Measurements from ENCODE around the gene PPP5C. TPM values are rescaled to one million over a fixed set of nuclear protein-coding genes. Genes with fewer than 3 reads are reported as not detected.
"Not testable (repeated sequence)": the region's sequence is repeated elsewhere in the genome, so short reads cannot be mapped to it uniquely, and the experiment has no call there.

PPP5C gene
- total and polyA plus RNA-seq, 7 donors = 27.6 to 62.3 (median 43.9) TPM

- Histone ChIP-seq H3K36me3 (peaks cover 25 to 98% (median 75%) of the 10 kb centered on the region in 4 donors), H3K27ac (peak overlapping the region in 1 of 4 donors; percentile 60), H3K4me3 (no peak overlapping the region), H3K27me3 (no peaks in the 10 kb centered on the region), H3K4me1 (peaks cover 0 to 8% (median 7%) of the 10 kb centered on the region in 4 donors), H3K9me3 (no peaks in the 10 kb centered on the region)
- intact Hi-C loops (cut with DNase I) = no loop called here
- WGBS, 2 donors = 92 to 96% methylated on average over 5 of the region's 5 CpGs
- TF ChIP-seq EP300 (IDR thresholded peaks at IDR 0.05) (no peak), POLR2A (IDR thresholded peaks at IDR 0.05) (no peak), POLR2AphosphoS5 (IDR thresholded peaks at IDR 0.05) (no peak)
- TF ChIP-seq, protein P1, sequence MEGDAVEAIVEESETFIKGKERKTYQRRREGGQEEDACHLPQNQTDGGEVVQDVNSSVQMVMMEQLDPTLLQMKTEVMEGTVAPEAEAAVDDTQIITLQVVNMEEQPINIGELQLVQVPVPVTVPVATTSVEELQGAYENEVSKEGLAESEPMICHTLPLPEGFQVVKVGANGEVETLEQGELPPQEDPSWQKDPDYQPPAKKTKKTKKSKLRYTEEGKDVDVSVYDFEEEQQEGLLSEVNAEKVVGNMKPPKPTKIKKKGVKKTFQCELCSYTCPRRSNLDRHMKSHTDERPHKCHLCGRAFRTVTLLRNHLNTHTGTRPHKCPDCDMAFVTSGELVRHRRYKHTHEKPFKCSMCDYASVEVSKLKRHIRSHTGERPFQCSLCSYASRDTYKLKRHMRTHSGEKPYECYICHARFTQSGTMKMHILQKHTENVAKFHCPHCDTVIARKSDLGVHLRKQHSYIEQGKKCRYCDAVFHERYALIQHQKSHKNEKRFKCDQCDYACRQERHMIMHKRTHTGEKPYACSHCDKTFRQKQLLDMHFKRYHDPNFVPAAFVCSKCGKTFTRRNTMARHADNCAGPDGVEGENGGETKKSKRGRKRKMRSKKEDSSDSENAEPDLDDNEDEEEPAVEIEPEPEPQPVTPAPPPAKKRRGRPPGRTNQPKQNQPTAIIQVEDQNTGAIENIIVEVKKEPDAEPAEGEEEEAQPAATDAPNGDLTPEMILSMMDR (IDR thresholded peaks at IDR 0.05) = no peak
- DNase-seq = no peak
Observed at GRCh38 chr19:46320559-46320958, 26.3 kb upstream of the PPP5C start.

DNA sequence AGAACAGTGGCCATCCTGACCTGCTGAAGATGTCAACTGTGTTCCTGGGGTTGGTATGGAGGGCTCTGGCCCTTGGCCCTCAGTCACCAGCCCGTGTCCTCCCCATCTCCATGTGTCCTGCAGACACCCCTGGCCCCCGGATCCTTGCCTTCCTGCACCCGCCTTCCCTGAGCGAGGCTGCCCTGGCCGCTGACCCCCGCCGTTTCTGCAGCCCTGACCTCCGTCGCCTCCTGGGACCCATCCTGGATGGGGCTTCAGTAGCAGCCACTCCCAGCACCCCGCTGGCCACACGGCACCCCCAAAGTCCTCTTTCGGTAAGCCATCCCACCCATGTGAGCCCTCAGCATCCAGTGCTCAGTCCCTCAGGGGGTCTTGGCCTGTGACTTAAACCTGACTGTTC lies 25.2 kb upstream of the PPP5C start:
- intact Hi-C loops (cut with DNase I) = no loop called here
- WGBS, 2 donors = 94 to 97% methylated on average over 12 of the region's 12 CpGs
- DNase-seq = no peak
- peaks cover 0 to 5% (median 0%) of the 10 kb centered on the region in 4 donors for H3K9me3 ChIP-seq
- peaks cover 0 to 8% (median 7%) of the 10 kb centered on the region in 4 donors for H3K4me1 ChIP-seq
- H3K4me3 ChIP-seq = no peak overlapping the region
- TF ChIP-seq EP300 (IDR thresholded peaks at IDR 0.05) (no peak), POLR2AphosphoS5 (IDR thresholded peaks at IDR 0.05) (peak in 2 of 4 donors; percentile 26 to 59)
- no peak overlapping the region for H3K27ac ChIP-seq
- H3K36me3 ChIP-seq = peaks cover 36 to 98% (median 82%) of the 10 kb centered on the region in 4 donors
- H3K27me3 ChIP-seq = no peaks in the 10 kb centered on the region

- H3K36me3 ChIP-seq = peaks cover 47 to 98% (median 89%) of the 10 kb centered on the region in 4 donors
- intact Hi-C loops (cut with DNase I); H3K4me1 ChIP-seq; H3K27me3 ChIP-seq; H3K4me3 ChIP-seq; H3K27ac ChIP-seq; H3K9me3 ChIP-seq; DNase-seq: not testable (repeated sequence)
- WGBS, 2 donors = 48 to 83% methylated on average over 9 of the region's 9 CpGs
Observed at GRCh38 chr19:46323227-46323626, 23.7 kb upstream of the PPP5C start.

DNA sequence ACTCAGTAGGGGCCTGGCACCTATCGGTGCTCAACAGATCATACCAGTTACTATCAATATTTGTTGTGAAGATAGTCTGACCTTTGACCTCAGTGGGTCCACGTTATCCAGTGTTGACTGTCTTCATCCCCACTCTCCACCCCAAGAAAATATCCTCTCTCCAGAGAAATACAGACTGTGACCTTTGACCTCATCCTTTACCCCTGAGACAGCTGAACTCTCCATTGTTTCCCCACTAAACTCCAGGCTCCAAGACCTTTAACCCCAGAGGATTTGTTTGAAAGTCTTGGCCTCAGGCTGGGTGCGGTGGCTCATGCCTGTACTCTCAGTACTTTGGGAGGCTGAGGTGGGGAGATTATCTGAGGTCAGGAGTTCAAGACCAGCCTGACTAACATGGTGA lies 22.6 kb upstream of the PPP5C start:
- Histone ChIP-seq H3K27me3 (no peaks in the 10 kb centered on the region), H3K9me3 (peaks cover 0 to 10% (median 2%) of the 10 kb centered on the region in 4 donors), H3K4me3 (no peak overlapping the region), H3K4me1 (no peaks in the 10 kb centered on the region), H3K27ac (no peak overlapping the region), H3K36me3 (peaks cover 57 to 100% (median 93%) of the 10 kb centered on the region in 4 donors)
- 64 to 73% methylated on average over 3 of the region's 3 CpGs for WGBS, 2 donors
- intact Hi-C loops (cut with DNase I) = no loop called here
- TF ChIP-seq POLR2AphosphoS5 (IDR thresholded peaks at IDR 0.05) (peak in 1 of 4 donors; percentile 45), EP300 (IDR thresholded peaks at IDR 0.05) (no peak), POLR2A (IDR thresholded peaks at IDR 0.05) (no peak)
- TF ChIP-seq, protein P1 (IDR thresholded peaks at IDR 0.05) = no peak
- DNase-seq = no peak

DNA sequence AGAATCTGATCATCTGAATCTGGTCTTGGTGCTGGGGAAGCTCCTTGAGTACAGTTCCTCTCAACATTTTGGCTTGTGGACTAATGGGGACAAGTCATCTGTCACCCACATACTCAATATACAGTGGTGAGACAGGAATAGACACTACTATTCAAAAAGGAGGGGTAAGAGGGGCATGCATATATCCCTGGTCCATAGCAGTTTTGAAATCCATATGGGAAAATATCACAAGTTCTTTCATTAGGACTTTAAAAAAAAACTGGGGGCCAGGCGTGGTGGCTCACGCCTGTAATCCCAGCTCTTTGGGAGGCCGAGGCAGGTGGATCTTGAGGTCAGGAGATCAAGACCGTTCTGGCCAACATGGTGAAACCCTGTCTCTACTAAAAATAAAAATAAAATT lies 20.3 kb upstream of the PPP5C start:
- Histone ChIP-seq H3K9me3 (peaks cover 0 to 10% (median 2%) of the 10 kb centered on the region in 4 donors), H3K27me3 (no peaks in the 10 kb centered on the region), H3K27ac (no peak overlapping the region), H3K4me1 (no peaks in the 10 kb centered on the region), H3K4me3 (no peak overlapping the region), H3K36me3 (peaks cover 63 to 100% (median 93%) of the 10 kb centered on the region in 4 donors)
- 93 to 96% methylated on average over 4 of the region's 4 CpGs for WGBS, 2 donors
- DNase-seq = no peak
- intact Hi-C loops (cut with DNase I) = no loop called here
- TF ChIP-seq POLR2AphosphoS5 (IDR thresholded peaks at IDR 0.05) (no peak), POLR2A (IDR thresholded peaks at IDR 0.05) (no peak), EP300 (IDR thresholded peaks at IDR 0.05) (no peak)
- TF ChIP-seq, protein P1 (IDR thresholded peaks at IDR 0.05) = no peak

DNA sequence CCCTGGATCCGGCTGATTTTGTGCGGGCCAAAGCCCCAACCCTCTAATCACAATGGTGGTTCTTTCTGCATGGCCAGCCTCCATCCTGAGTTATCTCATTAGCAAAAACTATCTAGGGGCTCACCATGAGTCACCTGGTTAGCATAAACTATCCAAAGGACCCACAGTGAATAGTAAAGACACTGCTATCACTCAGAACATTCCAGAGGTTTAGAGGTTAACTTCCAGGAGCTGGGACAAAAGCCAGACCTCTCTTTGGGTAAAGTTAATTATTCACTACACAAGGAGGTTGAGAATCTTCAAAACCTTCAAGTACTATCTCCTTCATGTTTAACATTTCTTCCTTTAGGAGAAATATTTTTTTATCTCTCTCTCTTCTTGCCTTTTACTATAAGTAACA lies 18.8 kb upstream of the PPP5C start:
- TF ChIP-seq, protein P1 (IDR thresholded peaks at IDR 0.05) = no peak
- no peak for TF ChIP-seq POLR2AphosphoS5 (IDR thresholded peaks at IDR 0.05)
- TF ChIP-seq POLR2A (IDR thresholded peaks at IDR 0.05) = no peak
- TF ChIP-seq EP300 (IDR thresholded peaks at IDR 0.05) = no peak
- intact Hi-C loops (cut with DNase I) = no loop called here
- no peak for DNase-seq
- Histone ChIP-seq H3K27ac (no peak overlapping the region), H3K4me3 (no peak overlapping the region), H3K9me3 (peaks cover 0 to 10% (median 2%) of the 10 kb centered on the region in 4 donors), H3K27me3 (no peaks in the 10 kb centered on the region), H3K36me3 (peaks cover 61 to 100% (median 89%) of the 10 kb centered on the region in 4 donors), H3K4me1 (no peaks in the 10 kb centered on the region)
- WGBS, 2 donors = 95 to 97% methylated on average over 2 of the region's 2 CpGs
